ENCODE results near the gene POLN.

Gene POLN

DNA sequence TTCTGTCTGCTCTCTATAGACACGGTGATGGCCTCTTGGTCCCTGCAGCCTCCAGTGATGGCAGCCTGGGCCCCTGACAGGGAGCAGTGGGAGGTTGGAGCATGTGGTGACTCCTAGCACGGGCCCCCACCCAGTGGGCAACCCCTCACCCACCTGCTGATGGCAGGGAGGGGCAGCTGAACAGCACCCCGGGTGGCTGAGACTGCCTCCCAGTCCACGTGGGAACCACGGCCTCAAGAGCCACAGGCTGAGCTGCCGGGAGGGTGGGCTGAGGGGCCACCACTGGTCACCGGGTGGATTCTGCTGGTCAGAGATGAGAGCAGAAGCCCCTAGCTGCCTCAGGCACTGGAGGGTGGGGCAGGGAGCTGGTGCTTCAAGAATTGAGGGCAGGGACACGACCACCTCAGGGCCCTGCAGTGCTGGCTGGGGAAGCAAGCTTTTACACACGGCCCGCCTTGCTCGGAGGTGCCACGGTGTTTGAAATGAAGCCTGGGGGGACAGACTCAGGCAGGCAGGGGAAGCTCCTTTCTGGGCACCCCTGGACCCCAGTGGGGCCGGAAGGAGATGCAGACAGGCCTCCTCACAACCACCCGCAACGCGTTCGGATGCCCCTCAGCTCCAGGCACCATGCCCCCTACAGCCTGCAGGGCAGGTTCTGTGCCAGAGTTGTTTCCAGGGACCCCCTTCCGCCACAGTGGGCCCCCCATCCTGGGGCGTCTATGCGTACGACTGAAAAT is 6.3 kb upstream of the POLN start:
- H3K4me3 ChIP-seq (ENCODE audit: low read depth, low read length), result no peak overlapping the region
- DNase-seq (ENCODE audit: low read depth), result no peak
- TF ChIP-seq MAX (IDR thresholded peaks at IDR 0.05; ENCODE audit: low read depth, low read length), result no peak
- TF ChIP-seq, protein P1, sequence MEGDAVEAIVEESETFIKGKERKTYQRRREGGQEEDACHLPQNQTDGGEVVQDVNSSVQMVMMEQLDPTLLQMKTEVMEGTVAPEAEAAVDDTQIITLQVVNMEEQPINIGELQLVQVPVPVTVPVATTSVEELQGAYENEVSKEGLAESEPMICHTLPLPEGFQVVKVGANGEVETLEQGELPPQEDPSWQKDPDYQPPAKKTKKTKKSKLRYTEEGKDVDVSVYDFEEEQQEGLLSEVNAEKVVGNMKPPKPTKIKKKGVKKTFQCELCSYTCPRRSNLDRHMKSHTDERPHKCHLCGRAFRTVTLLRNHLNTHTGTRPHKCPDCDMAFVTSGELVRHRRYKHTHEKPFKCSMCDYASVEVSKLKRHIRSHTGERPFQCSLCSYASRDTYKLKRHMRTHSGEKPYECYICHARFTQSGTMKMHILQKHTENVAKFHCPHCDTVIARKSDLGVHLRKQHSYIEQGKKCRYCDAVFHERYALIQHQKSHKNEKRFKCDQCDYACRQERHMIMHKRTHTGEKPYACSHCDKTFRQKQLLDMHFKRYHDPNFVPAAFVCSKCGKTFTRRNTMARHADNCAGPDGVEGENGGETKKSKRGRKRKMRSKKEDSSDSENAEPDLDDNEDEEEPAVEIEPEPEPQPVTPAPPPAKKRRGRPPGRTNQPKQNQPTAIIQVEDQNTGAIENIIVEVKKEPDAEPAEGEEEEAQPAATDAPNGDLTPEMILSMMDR (IDR thresholded peaks at IDR 0.05; ENCODE audit: low read depth, low read length), result no peak
- no peak for TF ChIP-seq POLR2A (IDR thresholded peaks at IDR 0.05; ENCODE audit: extremely low read depth, insufficient read length)
- TF ChIP-seq MYC (IDR thresholded peaks at IDR 0.05; ENCODE audit: low read depth, low read length), result no peak

DNA sequence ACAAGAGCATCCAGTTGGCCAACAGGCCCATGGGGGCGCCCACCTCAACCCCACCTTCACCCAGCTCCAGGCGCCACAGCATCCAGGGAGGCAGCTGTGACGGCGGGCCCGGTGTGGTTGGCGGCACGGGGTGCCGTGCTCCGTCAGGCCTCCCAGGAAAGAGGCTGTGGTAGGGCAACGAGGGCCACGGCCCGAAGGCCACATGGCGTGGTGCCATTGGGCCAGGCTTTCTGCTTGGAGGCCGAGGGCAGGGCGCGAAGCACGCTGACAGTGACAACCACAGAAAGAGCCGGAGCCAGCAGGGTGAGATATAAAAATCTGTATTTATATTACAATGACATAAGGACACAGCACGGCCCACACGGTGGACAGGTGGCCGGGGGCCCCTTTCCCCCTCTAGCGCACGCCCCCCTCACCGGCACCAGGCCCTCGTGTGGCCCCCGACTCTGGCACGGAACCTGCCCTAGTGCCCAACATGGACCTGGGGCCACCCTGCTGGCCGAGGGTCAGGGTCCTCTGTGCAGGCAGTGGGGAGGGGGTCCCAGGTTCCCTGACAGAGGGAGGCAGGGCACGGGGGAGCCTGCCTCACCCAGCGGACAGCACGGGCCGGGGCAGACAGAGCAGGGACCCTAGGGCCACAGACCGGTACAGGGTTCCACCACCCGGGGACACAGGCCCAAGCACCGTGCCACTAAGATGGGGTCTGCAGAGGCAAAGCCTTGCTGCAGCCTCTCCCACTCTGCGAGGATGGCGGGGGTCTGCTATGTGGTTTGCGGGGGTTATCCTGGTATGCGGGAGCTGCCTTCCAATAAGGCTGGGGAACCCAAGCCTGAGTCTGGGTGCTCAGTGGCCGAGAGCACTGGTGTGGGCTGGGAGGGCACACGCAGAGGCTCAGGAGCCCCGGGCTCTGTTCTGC is 5.5 kb upstream of the POLN start:
- DNase-seq (ENCODE audit: low read depth), result no peak
- H3K4me3 ChIP-seq (ENCODE audit: low read depth, low read length), result no peak overlapping the region
- TF ChIP-seq MAX (IDR thresholded peaks at IDR 0.05; ENCODE audit: low read depth, low read length) (no peak), MYC (IDR thresholded peaks at IDR 0.05; ENCODE audit: low read depth, low read length) (no peak), POLR2A (IDR thresholded peaks at IDR 0.05; ENCODE audit: extremely low read depth, insufficient read length) (no peak)
- TF ChIP-seq, protein P1 (IDR thresholded peaks at IDR 0.05; ENCODE audit: low read depth, low read length), result no peak

- H3K4me3 ChIP-seq (ENCODE audit: low read depth, low read length), result no peak overlapping the region
- TF ChIP-seq POLR2A (IDR thresholded peaks at IDR 0.05; ENCODE audit: extremely low read depth, insufficient read length) (no peak), MYC (IDR thresholded peaks at IDR 0.05; ENCODE audit: low read depth, low read length) (no peak), MAX (IDR thresholded peaks at IDR 0.05; ENCODE audit: low read depth, low read length) (no peak)
- TF ChIP-seq, protein P1 (IDR thresholded peaks at IDR 0.05; ENCODE audit: low read depth, low read length), result no peak
- DNase-seq (ENCODE audit: low read depth), result no peak
These were observed 4.6 kb upstream of the POLN start for GRCh38 chr4:2246384-2247127.

DNA sequence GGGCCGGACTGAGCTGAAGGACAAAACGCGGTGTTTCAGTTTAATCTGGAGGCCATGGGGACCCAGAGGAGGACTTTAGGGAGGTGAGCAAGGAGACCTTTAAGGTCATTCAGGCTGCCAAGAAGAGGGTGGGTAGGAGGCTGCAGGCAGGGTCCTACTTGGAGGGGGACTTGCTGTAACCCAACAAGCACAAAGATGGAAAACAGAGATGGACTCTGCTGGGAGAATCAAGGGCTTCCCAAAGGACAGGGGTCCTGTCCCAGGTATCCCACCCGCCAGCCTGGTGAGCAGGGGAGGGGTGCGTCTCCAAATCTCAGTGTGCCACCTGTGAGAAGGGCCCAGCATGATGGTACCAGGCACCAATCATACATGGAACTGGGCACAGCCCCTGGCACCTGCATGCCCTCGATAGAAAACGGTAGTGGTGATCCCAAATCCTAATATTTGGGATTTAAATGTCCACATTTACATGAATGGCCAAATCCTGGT is 3.9 kb upstream of the POLN start:
- no peak overlapping the region for H3K4me3 ChIP-seq (ENCODE audit: low read depth, low read length)
- no peak for DNase-seq (ENCODE audit: low read depth)
- no peak for TF ChIP-seq MAX (IDR thresholded peaks at IDR 0.05; ENCODE audit: low read depth, low read length)
- TF ChIP-seq, protein P1 (IDR thresholded peaks at IDR 0.05; ENCODE audit: low read depth, low read length), result no peak
- no peak for TF ChIP-seq MYC (IDR thresholded peaks at IDR 0.05; ENCODE audit: low read depth, low read length)
- TF ChIP-seq POLR2A (IDR thresholded peaks at IDR 0.05; ENCODE audit: extremely low read depth, insufficient read length), result no peak

DNA sequence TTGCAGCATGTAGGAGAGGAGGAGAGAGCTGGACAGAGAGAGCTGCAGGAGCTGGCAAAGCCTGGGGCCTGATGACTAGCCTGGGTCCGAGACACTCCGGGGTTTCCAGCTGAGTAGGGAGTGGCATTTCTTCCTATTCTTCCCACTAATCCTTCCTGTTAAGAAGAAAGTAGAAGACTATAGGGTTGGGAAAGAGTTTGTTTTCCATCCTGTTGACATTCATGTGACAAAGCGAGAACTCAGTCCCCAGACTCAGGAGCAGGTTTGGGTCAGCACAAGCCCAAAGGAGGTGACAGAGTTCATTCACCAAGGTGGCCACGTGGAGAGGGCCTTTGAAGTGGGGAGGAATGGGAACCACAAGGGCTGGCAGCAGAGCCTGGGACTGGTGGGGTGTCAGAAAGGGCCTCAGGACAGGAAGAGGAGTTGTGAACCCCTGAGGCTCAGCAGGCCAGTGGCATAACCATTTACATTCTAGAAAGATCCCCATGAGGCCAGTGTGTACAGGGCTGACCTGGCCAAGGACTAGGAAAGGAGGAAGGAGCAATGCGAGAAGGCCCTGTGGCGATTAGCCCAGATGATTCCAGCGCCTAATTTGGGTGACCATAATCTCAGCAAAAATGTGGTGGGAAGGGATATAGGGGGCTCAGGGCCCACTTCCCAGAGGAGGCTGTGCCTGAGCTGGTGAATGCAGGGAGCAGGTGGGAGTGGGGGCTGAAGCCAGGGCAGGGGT is 3.3 kb upstream of the POLN start:
- no peak overlapping the region for H3K4me3 ChIP-seq (ENCODE audit: low read depth, low read length)
- no peak for DNase-seq (ENCODE audit: low read depth)
- no peak for TF ChIP-seq MYC (IDR thresholded peaks at IDR 0.05; ENCODE audit: low read depth, low read length)
